GM18868 (cell line): ENCODE data around the gene SEC31B.

Experiments used
- ATAC-seq: cut with Tn5 transposase; IDR thresholded peaks from one replicate; pipeline ENCODE4 v1.9.1; 2021; ENCODE audit warnings: mild to moderate bottlenecking, moderate library complexity; ENCODE audit not compliant: unreplicated experiment

The SEC31B gene

DNA sequence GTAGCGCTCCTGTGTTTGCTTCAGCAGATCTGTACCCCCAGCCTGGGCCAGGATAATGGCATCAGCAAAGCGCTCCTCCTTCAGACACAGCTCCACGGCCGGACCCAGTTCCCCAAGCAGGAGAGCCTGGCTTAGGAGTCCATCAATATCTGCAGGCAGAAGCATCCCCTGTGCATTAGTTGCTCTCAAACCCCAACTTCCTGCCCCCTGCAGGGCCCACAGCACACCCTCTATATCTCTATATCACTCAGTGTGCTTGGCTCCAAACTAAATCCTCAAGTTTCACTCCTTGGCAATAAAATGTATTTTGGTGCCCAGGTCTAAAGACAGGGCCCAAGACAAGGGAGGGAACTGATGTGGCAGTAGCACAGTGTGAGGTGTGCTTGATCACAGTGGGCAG, 21.6 kb downstream of the SEC31B start:
- ATAC-seq: no peak

DNA sequence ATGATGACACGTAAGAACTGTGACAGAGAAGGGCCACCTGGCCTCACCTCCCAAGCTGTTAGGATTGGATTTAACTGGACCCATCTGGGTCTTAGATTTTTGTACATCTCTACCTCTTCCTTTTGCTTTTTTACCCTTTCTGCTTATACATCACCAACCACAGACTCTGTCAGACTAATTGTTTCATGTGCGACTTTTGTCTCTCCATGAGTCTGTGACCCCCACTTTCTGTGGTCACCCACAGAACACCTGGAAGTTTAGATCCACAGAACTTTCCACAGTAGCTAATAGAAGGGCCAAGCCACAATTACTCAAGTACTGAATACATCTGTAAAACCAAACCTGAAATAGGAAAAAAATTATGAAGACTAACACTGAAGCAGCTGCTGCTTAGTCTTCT, 23.1 kb downstream of the SEC31B start:
- ATAC-seq: no peak

DNA sequence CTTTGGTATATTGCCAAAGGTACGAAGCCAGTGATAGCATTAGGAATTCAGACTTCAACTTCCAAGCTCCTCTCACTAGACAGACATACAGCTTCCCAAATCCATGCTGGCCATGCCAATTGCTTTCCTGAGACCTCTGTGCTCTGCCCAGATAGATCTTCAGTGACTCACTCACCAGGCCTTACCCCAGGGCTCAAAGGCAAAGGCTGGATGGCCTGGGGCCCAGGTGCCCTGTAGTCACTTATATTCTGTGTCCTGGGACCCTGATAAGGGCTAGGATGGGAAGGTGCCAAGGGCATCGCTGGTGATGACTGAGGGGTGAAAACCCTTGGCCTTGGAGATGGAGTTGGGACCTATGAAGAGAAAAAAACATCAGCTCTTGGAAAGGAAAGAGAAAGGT, 29.1 kb downstream of the SEC31B start:
- no peak for ATAC-seq

DNA sequence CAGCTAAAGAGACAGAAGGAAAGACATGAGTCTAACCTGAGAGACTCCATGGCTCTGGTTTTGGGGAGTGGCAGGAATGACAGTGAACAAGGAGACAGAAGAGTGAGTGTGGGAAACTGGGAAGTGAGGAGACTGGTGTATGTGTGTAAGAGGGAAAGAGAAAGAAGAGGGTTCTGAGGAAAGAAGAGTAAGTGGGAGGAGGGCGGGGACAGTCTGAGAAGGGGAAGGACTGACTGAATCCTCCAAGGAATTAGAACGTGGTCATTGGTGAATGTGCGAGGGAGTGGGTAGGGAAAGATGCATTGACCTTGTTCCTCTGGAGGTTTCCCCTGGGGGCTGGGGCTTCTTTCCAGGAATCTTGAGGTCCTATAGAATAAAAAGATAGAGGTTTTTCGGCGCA, 30.3 kb downstream of the SEC31B start:
- no peak for ATAC-seq

DNA sequence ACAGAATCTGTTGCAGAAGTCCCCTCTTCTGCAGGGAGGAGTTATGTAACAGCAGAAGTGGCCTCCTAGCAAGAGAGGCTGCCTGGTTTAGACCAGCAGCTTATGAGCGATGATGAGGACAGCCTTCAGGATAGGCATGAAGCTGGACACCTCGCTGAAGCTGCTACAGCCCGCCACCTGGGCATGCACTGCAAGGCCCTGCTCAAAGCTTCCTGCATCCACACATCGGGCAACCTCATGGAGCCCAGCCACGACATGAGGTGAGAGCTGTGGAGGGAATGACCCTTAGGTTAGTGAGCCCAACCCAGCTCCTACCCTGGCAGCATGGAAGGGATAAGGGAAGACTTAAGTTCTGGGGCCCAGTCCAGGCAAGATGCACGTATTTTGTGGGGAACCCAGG, 32.1 kb downstream of the SEC31B start:
- no peak for ATAC-seq

DNA sequence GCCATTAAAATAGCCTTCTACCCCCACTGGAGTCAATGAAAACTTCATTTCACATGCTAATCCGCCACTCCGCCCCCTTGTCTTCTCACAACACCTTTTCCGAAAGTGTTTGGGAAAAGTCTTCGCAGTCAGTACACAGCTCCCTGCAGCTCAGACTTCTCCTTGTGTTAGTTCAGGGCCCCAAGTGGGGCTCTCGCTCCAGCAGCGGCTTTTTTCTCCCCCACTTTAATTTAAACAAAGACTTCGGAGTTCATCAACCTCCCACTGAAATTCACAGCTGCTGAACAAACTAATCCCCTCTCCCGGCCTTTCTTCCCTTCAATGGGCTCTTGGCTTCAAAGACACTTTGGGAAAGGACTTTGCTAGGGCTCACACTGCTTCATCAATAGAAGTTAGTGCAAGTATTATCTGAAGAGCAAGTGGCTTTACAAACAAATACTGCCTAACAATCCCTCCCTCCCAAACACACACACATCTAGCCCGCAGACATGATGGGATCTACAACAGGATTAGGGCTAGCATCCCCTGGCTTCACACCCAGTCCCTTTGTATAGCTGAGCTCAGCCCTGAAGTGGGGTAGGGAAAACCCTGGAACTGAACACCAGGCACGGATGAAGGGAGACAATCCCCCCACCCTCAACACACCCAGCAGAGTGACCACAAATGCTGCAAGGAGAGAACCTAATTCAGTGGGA, 33.7 kb downstream of the SEC31B start:
- no peak for ATAC-seq

DNA sequence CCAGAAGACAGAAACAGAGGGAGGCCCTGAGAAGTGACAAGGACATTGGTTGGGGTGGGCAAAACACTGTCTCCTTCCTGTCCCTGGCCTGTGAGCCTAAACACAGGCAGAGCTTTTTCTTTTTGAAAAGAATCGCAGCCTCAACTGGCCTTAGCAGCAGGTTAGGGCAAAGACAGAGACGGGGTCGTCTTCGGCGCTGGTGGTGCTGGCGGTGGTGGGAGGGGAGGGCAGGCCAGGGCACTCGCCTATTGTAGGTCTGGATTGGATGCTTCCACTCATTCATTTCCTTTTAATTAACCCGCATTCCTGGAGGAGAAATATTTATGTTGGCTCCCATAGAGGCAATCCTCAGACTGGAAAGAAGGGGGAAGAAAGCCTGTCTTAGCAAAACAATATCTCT, 34.3 kb downstream of the SEC31B start:
- ATAC-seq: no peak

DNA sequence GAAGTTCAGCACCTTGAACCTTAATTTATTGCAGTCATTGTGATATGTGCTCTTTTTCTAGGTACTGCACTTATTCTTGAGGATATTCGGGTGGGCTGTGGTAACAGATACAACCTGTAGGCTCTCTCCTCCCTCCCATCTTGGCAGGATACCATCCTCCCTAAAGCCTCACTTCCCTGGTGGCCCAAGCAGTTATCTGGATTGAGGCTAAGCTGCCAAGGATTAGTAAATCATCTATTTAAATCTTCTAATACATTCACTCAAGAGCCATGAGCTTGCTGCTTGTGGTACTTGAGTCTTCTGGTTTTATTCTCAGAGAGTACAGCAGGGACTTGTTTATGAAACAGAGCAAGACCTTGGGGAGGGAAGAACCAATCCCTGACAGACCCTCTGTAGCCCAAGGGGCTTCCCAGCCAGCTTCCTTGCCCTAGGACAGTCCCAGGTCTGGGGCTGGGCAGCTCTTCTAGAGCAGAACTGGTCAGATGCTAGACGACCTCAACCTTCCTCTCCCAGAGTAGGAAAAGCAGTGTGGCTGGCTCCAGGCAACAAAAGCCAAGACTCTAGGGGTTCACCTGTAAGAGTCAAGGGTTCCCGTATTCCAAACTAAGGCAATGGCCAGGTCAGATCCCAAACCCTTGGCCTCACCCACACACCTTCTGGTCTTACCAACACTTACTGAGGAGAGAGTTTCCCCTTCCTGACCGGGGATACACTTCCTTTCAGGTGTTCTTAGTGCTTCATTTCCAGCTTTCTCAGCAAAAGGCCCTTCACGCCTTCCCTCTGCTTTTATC, 35.6 kb downstream of the SEC31B start:
- ATAC-seq: no peak

DNA sequence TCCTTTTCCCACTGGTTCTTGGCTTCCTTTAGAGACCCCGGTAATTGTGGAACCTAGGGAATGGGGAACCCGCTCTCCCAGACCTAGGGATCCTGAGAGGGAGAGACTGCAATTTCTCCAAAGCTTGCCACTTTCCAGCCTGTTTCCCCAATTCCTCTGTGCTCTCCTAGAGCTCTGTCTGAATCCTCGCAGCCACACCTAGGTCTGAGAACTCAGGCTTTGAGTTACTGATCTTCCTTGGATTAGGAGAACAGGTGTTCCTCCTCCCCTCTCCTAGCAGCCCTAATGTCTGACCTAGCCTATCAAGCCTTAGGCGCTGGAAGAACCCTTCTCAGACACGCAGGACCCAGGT, 36.9 kb downstream of the SEC31B start:
- ATAC-seq: no peak

DNA sequence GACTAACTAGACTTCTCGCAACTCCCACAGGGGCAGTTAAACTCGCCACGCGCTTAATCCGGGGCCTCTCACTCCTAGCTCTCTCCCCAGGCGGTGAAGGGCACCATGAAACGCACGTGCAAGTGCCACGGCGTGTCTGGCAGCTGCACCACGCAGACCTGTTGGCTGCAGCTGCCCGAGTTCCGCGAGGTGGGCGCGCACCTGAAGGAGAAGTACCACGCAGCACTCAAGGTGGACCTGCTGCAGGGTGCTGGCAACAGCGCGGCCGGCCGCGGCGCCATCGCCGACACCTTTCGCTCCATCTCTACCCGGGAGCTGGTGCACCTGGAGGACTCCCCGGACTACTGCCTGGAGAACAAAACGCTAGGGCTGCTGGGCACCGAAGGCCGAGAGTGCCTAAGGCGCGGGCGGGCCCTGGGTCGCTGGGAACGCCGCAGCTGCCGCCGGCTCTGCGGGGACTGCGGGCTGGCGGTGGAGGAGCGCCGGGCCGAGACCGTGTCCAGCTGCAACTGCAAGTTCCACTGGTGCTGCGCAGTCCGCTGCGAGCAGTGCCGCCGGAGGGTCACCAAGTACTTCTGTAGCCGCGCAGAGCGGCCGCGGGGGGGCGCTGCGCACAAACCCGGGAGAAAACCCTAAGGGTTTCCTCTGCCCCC, 37.4 kb downstream of the SEC31B start:
- peak; percentile 40 for ATAC-seq

DNA sequence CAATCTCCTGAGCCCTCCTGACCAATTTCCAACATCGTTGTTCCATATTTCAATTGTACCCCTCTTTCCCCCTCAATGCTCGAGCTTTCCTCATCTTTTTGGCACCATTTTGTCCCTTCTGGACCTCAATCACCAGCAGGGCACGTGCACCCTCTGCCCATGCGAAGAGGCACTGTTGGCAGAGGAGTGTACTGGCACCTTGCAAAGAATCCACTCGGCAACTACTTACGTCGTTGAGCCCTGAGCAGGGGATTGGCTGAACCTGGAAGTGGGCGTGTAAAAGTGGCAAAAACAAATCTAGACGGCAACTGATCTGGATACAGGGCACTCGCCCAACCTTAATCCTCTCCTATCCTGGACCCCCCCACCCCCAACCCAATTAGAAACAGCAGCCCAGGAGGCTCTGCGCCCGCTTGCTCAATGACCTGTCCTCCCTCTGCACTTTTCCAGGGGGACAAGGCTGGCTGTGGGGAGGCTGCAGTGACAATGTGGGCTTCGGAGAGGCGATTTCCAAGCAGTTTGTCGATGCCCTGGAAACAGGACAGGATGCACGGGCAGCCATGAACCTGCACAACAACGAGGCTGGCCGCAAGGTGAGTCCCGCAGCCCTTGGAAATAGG, 38.1 kb downstream of the SEC31B start:
- peak; percentile 99 for ATAC-seq

DNA sequence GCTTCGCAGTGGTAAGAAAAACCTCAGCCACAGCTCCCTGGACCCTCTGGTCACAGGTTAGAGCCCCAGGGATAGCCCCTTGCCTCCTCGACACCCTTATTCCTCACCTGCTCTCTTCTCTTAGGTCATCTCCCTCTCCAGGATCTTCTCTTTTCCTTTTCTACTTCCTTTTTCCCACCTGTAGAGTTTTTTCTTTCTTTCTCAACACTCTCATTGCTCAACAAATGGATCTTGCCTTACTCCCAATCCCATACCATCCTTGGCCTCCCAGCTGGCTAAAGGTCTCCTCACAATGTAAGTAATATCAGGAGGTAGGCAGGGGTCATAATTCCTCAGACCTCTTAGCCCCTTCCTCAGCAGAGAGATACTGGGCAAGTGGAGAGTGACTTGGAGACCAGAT, 39.7 kb downstream of the SEC31B start:
- no peak for ATAC-seq

DNA sequence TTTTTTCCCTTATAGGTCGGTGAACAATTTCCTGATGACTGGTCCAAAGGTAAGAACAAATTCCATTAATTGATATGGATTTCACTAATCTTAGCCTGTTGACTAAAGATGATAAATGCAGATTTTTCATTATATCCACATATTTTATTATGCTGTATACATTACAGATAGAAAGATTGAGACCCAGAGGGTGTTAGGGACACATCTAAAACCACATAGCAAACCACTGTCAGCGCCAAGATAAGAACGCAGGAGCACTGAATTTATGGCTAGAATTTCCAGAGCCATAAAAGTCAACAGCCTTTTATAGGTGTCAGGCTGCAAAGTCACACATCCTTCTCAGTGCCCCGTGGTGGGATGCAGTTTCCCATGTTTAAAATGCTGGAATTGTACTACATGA, 40.6 kb downstream of the SEC31B start:
- ATAC-seq: no peak

DNA sequence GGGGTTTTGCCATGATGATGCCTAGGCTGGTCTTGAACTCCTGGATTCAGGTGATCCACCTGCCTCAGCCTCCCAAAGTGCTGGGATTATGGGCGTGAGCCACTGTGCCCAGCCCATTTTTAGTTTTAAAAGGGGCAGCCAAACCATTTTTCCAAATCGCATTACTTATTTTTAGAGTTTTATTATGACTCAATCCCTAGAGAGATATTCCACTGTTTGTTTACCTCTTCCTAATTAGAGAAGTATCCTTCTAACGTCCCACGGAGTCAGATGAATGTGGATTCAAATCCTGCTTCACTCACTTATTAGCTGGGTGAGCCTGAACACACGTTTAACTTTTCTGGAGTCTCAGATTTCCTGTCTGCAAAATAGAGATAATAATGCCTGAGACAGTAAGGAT, 41.7 kb downstream of the SEC31B start:
- ATAC-seq: no peak

DNA sequence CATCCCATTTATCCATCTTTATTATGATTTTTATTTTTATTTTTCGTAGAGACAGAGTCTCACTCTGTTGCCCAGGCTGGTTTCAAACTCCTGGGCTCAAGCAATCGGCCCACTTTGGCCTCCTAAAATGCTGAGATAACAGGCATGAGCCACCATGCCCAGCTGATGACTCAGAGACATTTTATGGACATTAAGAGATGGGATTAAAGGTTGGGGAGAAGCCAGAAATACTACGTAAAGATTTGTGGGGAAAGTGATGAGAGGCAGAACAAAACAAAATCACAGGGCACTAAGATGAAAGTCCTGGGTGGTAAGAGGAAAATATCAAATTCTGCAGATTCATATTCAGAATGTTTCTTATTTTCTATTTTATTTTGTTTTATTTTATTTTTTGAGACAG, 49.3 kb downstream of the SEC31B start:
- ATAC-seq: no peak

DNA sequence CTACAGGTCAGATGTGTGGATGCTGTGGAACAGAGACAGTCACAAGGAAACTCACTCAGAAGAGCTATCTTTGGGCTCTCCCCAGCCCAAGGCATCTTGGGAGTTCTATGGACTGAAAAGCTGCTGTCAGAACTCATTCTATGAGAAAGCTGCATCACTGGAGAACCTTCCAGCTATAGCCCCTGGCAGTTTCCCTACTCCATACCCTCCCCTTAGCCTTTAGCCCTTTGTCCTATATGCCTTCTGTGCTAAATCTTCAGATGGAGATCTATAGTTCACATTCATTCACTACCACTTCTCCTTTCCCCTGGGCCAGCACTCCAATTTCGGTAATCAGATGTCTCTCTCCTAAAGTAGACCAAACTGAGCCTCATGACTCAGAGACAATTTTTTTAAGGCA, 49.9 kb downstream of the SEC31B start:
- ATAC-seq: no peak

DNA sequence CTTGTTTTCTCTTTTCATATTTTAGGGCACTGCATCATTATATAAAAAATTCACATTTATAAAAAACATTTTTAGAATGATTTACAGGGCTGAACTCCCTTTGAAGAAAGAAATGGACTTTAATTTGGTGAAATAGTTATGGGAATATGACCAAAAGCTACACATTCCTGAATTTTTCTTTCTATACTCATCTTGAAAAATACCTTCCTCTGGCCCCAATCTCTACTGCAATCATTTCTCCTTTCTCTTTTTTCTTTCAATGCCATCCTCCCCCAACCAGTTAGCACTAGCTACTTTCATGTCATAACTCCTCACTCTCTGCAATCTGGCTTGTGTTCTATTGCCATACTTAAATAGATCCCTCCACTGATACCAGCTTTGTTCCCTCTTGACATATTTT, 50.7 kb downstream of the SEC31B start:
- ATAC-seq: no peak

DNA sequence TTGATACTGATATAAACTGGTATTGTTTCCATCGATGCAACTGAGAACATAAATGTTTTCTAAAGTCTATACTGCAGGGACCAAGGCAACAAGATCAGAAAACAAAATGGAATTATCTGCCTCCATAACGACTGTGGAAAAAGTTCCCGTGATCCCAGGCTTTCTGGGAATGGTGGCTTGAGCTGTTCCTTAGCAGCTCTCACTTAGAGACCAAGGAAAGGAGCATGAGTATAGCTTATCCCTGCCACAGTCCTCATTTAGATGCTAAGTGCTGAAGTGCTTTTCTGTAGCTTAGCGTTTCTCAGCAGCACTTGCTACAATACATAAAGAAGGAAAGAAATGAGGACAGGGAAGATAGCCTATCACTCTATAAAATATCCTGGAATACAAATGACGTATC, 51.3 kb downstream of the SEC31B start:
- ATAC-seq: no peak

DNA sequence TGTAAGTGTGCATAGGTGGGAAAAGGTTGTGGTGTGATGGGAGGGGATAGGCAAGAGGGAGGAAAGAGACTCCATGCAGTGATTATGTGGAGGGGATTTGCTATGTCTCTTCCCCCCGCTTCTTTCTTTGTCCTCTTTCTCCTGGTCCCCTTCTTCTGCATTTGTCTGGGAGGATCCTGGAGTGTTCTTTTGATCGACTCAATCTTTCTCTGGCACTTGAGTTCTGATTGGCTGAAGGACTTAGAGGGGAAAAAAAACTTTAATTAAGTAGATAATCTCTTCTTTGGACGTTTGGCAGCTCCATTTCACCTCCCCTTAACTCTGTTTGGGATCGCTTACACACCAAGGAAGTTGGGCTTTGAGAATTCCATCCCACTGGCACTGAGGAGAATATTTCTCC, 57.0 kb downstream of the SEC31B start, which contains the start of gene WNT8B:
Gene WNT8B (plus strand): TSS at position 301 of the 400 bp plus-strand sequence. CDS start 160 bp downstream, outside the sequence.
- no peak for ATAC-seq

DNA sequence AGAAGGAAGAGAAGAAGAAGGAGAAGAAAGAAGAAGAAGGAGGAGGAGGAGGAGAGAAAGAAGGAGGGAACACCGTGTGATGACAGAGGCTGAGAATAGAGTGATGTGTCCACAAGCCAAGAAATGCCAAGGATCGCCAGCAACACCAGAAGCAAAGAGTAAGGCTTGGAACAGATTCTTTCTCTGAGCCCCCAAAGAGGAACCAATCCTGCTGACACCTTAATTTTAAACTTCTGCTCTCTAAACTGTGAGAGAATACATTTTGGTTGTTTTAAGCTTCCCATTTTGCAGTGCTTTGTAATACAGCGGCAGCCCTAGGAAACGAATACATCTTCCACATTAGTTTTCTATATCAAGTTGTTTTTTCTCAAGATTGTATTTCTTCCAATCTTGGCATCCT, 70.7 kb downstream of the SEC31B start:
- ATAC-seq: no peak

DNA sequence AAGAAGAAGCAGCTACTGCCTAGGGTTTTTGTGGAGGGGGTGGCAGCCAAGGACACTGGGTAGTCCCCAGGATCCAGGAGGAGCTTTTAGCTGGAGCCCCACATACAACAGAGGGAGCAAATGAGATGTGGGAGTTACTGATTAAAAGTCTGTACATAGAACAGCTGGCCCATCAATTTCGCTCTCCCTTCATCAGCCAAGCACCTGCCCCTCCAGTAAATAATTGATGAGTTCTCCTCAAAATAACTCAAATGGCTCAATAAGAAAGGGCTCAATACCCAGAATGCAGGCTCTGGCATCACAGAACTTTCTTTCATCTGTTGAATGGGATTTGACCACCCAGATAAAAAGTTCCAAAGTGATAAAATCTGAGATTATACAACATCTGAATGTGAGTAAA, 72.0 kb downstream of the SEC31B start:
- ATAC-seq: no peak
